HG02943 (cell line): ENCODE measurements around the gene PRM2.

ENCODE experiments used
- ATAC-seq: cut with Tn5 transposase; IDR thresholded peaks from one replicate; pipeline ENCODE4 v1.9.1; 2021; ENCODE audit warnings: mild to moderate bottlenecking, low read depth, moderate library complexity; ENCODE audit not compliant: unreplicated experiment

Gene PRM2

DNA sequence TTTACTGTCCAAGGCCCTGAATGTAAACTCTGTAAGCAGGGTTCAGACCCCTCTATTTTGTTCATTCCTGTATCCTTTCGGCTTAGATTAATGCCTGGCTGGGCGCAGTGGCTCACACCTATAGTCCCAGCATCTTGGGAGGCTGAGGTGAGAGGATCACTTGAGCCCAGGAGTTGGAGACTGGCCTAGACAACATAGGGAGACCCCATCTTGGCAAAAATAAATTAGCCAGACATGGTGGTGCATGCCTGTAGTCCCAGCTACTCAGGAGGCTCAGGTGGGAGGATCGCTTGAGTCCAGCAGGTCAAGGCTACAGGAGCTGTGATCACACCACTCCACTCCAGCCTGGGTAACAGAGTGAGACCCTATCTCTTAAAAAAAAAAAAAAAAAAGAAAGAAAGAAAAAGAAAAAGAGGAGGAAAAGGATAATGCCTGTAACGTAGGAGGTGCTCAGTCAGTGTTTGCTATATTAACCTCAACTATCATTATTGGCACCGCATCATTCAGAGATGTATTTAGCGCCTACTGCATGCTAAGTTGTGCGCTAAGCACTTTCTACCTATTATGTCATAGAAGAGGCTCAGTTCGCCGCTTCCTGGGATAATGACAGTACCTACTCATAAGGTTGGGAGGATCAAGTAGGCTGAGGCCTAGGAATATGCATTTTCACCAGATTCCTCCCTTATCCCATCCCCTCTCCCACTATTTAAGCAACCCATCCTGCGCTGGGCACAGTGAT lies 25.3 kb downstream of the PRM2 start:
- no peak for ATAC-seq

GRCh38 chr16:11250091-11250785 lies 26.0 kb downstream of the PRM2 start:
- no peak for ATAC-seq

DNA sequence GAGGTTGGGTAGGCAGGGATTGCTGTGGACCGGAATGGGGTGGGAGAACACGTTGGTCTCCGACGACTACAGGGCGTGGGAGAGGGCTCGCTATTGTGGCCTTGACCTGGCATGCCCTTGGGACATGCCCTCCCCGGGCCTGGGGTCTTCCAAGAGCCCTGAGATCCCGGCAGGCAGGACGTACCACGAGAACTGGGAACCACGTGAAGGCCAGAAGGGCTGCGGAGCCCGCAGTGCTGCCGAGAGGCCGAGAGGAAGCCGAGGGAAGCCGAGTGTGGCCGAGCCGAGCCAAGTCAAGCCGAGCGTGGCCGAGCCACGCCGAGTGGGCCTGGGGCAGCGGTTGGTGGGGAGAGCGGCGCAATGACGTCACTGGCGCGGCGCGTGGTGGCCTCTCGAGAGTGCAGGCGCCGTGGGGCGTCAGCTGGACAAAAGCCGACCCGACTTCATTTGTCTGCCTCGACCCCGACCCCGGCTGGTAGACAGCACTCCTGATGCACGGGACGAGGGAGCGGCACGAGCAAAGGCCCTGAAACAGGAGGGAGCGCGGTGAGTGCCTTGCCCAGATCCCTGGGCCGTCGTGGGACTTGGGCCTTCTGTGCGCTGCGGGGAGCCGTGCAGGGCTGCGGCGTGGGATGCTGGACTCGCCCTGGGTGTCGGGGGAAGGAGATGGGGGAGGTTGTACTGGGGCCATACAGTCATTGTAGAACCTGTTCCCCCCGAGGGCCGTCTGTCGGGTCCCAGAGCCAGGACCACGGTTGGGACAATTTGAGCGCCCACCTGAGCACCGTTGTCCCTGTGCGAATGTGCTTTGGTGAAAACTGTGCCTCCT lies 26.8 kb downstream of the PRM2 start:
- no peak for ATAC-seq

DNA sequence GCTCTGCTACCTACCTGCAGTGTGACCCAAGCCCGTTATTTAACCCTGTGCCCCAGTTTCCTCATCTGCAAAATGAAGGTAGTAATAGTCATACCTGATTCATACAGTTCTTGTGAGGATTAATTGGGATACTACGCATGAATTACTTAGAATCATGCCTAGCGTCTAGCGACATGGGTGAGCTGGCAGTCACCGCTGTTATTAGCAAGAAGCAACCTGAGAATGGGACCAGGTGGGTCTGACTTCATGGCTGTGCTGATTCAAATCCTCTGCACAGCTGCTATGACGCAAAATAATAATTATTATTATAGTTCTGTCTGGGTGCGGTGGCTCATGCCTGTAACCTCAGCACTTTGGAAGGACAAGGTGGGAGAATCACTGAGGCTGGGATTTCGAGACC lies 28.1 kb downstream of the PRM2 start:
- no peak for ATAC-seq

DNA sequence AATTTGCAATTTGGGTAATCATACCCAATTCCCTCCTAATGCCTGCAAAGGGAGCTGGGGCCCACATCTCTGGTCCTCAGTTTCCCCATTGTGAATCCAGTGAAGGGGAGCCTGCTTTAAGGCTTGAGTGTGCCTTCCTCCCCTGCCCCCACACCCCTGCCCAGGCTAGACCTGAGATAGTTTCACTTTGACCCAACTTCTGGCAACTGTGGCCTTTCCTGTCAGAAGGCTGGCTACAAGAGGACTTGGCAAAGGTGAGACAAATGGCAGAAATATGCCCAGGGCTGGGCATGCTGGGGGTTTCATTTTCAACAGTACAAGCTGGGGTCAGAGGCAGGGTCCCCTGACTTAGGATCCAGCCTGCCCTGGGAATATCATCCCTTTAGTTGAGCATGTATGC lies 30.3 kb downstream of the PRM2 start:
- no peak for ATAC-seq

GRCh38 chr16:11245222-11245737 lies 31.0 kb downstream of the PRM2 start:
- no peak for ATAC-seq

GRCh38 chr16:11242658-11243057 lies 33.6 kb downstream of the PRM2 start:
- no peak for ATAC-seq

- no peak for ATAC-seq
Measured at GRCh38 chr16:11241480-11242204, 34.6 kb downstream of the PRM2 start.

DNA sequence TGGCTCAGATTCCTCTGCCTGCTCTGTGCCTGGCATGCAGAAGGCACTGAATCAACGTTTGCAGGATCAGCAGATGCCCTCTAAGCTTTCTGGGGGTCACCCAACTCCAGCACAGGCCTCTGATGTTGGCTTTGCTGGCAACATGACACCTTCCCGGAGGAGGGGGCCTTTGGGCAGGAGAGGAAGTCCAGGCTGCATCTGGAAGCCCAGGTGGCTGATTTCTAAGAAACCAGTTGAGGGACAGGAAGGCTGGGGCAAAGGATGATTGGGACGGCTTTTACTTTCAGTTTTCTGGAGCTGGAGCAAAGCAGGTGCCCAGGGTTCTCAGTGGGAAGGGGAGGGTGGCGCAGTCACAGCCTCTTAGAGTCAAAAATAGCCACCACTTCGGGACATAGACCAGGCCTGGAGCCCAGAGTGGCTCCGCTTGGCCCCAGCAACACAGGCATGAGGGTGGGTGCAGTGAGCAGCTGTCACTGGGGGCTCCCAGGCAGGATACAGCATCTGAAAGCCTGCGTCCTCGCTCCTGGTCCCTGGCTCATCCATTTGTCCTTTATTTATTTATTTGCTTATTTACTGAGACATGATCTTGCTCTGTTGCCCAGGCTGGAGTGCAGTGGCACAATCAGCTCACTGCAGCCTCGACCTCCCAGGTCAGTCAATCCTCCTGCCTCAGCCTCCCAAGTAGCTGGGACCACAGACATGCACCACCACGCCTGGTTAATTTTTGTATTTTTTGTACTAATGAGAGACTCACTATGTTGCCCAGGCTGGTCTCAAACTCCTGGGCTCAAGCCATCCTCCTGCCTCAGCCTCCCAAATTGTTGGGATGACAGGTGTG lies 35.4 kb downstream of the PRM2 start:
- ATAC-seq: no peak

- no peak for ATAC-seq
Measured at GRCh38 chr16:11239644-11240632, 36.3 kb downstream of the PRM2 start.

DNA sequence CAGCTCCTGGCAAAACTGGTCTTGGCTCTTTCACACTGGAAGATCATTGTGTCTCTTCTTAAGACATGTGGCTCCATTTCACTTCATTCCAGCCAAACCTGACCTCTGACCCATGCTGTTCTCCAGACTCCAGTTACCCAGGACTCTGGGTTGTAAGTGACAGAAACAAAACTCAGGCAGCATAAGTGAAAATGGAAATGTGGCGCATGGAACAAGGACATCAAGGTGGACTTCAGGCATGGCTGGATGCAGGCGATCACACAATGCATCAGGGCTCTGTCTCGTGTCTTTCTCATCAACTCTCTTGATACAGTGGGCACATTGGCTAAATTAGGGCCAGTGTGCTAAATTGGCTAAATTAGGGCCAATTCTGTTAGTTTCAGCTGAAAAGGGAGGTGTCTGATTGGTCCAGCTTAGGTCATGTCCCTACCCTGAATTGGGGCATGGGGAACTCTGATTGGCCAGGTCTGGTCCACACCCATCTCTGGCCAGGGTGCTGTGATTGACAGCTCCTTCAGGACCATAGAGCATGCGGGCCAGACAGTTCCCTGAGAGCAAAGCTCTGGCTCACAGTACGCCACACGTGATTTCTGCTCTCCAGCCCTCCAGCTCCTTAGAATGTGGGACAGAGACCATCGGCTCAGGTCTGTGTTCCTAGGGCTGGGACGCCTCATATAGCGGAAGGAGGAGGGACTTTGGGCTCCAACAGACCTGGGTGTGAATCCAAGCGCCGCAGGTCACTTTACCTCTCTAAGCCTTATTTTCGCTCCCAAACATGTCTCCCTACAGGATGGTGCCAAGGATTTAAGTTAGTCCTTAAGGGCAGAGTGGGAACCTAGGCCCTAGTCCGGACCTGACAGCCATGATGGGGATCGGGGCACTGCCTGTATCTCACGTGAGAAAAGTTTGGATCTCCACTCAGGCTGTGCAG lies 37.7 kb downstream of the PRM2 start:
- no peak for ATAC-seq

DNA sequence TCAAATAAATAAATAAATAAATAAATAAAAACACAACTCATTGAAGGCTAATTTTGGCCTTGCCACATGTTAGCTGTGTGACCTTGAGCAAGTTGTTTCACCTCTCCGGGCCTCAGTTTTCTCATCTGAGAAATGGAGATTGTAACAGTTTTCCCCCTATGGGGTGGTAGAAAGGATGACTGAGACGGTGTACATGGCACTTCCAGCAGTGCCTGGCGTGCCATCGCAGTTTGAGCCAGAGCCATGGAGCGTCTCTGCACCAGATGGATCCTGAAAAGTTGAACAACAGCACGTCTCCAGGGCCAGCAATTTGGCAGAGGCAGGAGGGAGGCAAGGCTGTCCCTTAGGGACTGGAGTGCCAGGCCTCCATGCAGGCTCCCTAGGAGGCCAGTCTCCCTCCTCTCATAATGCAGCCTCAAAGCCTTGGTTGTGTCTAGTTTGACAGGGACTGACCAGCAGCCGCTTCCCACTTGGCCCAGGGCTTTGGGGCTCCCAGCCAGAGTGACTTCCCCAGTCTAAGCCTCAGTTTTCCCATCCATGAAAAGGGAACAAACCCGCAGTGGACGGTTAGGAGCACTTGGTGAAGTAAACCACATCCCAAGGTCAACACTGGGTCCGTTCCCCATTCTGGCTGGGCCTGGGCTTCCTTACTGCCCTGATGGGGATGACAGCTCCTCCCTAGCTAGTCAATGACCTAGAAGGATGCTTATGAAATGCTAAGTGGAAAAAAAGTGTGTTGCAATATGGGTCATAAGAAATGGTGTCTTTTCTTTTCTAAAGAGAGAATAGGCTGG lies 39.6 kb downstream of the PRM2 start:
- ATAC-seq: no peak

GRCh38 chr16:11235703-11235991 lies 40.6 kb downstream of the PRM2 start:
- no peak for ATAC-seq

DNA sequence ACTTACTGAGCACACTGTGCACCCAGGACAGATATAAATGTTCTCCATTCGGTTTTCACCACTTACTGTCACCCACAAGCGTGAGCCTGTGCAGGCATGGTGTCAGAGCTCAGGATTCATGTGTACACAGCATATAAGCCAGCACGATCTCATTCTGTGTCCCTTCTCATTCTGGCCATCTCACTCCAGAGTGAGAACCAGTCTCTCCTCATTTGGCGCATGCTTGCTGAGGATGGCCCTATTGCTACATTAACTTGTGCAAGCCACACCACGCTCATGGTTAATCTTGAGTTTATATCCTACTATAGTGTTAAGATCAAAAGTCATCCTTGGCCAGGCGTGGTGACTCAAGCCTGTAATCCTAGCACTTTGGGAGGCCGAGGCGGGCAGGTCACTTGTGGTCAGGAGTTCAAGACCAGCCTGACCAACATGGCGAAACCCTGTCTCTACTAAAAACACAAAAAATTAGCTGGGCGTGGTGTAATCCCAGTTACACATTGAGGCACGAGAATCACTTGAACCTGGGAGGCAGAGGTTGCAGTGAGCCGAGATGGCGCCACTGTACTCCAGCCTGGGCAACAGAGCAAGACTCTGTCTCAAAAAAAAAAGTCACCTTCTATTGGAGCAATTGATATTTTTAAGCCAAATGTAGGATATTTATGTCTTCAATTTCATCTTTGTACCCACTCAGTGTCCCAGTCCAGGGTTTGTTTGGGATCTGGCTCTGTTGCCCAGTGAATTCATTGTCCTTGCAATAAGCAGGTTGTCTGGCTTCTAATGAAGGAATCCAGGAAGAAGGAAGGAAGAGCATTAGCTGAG lies 41.2 kb downstream of the PRM2 start:
- no peak for ATAC-seq

DNA sequence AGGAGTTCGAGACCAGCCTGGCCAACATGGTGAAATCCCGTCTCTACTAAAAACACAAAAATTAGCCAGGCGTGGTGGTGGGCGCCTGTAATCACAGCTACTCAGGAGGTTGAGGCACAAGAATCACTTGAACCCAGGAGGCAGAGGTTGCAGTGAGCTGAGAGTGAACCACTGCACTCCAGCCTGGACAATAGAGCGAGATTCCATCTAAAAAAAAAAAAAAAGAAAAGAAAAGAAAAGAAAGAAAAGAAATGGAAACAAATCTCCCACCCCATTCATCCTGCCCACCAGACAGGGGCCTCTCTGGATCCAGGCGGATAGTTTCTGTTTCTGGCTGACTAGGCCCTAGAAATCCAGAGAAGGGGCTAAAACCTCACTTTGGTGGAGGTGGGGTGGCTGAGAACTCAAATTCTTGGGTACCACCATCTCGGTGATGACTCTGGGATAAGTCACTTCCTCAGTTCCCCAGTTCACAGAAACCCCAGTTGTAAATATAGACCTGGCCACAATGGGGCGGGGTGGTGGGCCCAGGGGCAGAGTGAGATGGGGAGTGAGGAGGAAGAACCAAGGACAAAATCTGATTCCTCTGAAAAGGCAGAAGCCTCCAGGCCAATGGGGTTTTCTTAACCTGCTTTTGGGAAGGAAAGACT lies 42.4 kb downstream of the PRM2 start:
- no peak for ATAC-seq
